ENCODE measurements around the gene KLK8. TPM values are rescaled to one million over a fixed set of nuclear protein-coding genes. Genes with fewer than 3 reads are reported as not detected.

The KLK8 gene, protein sequence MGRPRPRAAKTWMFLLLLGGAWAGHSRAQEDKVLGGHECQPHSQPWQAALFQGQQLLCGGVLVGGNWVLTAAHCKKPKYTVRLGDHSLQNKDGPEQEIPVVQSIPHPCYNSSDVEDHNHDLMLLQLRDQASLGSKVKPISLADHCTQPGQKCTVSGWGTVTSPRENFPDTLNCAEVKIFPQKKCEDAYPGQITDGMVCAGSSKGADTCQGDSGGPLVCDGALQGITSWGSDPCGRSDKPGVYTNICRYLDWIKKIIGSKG
- not detected in 2 replicates for total RNA-seq (2014; rRNA removed; shearing (Covaris generic))

DNA sequence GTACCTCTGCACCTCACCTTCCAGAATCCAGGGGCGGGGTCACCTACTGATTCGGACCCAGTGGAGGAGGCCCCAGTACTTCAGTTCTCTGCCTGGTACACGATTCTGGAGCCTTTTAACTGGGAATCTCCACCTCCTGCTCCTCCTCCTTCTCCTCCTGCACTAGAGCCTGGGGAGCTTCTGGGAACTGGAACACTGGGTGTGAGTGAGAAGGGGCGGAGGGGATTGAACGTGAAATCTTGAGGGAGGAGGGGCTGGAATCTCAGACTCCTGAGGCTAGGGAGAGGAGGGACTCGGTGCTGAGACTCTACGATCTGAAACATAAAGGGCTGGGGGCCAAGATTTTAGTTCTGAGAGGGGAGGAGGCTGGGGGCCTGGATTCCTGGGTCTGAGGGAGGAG is at the start of gene KLK8:
KLK8 (minus strand) TSS at position 90 of the 400 bp plus-strand sequence. CDS start 437 bp downstream, outside the sequence.
- no peak for DNase-seq (ENCODE audit: low read depth)

DNA sequence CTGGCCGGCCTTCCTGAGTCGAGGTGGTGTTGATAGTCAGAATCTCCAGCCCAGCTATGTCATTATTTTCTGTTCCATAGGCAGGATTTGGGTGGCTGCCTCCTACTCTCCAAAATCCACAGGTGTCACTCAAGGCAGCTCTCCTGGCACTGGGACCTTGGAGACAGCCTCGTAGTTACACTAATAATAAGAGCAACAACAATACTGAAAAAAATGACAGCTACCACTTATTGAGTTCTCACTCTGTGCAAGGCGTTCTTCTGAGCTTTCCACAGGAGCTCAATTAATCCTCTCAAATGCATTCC is 45.6 kb upstream of the KLK8 start:
- no peak for DNase-seq (ENCODE audit: low read depth)

DNA sequence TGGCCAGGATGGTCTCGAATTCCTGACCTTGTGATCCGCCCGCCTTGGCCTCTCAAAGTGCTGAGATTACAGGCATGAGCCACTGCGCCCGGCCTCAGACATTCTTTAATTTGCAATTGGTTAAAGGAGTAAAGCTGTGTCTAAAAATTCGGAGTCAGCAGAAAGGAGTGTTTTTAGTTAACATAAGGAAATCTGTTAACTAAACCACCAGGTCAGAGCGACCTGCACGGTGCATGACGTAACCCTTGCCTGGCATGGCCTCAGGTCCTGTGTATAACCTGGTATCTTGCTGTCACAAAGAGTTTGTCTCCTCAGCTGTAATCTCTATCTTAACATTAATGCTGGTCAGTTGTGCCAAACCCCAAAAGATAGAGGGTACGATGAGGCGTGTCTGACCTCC is 42.9 kb upstream of the KLK8 start:
- DNase-seq (ENCODE audit: low read depth): no peak

DNA sequence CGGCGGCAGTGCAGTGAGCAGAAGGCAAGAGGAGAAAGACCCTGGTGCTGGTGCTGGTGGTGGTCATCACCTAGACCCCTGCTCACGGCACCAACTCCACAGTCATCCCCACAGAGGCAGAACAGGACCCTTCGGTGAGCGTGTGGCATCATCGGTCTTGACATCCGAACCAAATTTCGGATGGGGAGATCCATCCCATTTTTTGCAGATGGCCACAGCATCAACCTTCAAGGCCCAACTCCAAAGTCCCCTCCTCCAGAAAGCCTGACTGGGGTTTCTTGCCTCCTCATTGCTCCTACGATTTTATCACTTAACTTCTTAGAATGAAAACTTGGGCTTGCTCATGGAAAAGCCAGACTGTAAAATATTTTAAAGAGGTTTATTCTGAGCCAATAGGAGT is 42.1 kb upstream of the KLK8 start:
- DNase-seq (ENCODE audit: low read depth): no peak

DNA sequence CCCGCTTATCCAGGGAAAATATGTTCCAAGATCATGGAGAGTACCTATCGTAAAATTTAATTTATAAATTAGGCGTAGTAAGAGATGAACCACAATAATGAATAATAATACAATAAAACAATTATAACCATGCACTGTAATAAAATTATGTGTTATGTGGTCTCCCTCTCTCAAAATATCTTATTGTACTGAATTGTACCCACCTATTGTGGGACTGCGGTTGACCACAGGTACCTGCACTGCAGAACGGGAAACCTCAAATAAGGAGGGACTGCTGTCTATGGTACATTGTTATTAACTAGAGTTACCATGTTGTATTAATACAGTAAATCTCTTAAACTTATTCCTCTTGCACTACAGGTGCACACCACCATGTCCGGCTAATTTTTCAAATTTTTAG is 38.7 kb upstream of the KLK8 start:
- no peak for DNase-seq (ENCODE audit: low read depth)

DNA sequence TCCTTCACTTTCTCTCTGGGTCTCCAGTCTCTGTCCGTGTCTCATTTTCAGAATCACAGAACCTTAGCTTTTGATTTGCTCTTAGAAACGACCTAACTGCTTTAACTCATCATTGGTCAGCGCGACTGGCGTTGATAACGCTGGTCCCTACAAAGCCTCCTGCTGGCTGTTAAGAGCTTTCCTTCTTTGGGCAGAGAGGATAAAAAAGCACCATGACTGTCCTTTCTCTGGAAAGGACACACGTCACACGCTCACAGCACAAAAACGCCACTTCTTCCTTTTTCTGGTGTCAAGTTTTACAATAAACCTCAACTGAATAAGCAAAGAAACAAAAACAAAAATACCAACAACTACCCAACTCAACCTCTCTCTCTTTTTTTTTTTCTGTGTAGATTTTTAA is 35.1 kb upstream of the KLK8 start:
- peak; percentile 25 for DNase-seq (ENCODE audit: low read depth)

DNA sequence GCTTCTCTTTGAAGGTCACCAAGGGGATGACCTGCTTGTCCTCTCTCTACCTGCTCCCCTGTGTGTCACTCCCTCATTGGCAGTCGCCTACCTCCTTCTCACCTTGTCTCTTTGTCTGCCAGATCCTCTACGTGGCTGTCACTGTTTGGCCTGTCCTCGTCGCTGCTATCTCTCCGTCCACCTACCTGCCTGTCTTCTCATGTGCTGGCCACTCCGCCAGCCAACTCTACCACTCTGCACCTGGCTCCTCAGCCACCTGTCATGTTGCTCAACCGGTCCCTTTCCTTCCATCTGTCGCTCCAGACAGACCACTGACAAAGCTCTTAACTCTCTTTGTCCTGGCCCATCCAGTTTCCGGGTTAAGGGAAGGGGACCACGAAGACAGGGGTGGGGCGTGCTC is 33.3 kb upstream of the KLK8 start, which contains the start of gene KLK12:
KLK12 (minus strand) TSS at position 299 of the 400 bp plus-strand sequence. CDS start 381 bp downstream, outside the sequence.
- DNase-seq (ENCODE audit: low read depth): no peak

DNA sequence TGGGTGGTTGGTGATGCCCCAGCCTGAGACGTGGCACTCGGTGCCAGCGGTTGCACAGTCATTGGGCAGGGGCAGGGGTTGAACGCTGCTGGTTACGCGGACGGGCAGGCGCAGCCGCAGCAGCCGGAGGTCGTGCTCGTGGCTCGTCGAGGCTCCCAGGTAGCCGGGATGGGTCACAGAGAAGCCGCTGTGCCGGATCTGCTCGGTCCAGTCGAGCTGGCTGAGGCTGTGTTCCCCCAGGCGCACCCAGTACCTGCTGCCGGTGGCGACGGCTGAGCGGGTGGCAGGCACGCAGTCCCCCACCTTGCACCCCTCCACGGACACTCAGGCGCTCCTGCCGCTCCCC is 30.4 kb upstream of the KLK8 start:
- DNase-seq (ENCODE audit: low read depth): no peak

DNA sequence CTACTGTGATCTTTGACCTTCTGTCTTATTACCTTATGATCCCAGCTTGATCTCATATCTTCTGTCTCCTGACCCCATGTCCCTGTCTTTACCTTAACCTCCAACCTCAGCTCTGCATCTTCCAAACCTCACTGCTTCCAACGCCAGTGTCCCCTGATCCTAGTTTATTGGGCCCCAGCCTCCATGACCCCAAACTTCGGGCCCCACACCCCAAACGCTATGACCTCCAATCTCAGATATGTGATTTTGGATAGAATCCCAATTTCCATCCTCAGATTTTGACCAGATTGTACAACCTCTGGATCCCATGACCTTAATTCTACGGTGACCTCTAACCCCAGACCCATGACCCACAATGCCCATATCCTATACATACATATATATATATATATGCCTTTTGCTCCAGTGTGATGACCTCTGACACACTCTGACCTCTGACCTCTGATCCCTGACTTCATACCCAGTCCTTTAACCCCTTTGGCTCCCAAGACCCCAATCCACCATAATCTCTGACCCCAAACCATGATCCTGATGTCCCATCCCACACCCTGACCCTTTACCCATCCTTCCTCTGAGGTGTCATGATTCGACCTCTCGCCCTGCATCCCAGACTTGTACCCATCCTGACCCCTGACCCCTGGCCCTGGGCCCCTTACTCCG is 29.9 kb upstream of the KLK8 start:
- no peak for DNase-seq (ENCODE audit: low read depth)

DNA sequence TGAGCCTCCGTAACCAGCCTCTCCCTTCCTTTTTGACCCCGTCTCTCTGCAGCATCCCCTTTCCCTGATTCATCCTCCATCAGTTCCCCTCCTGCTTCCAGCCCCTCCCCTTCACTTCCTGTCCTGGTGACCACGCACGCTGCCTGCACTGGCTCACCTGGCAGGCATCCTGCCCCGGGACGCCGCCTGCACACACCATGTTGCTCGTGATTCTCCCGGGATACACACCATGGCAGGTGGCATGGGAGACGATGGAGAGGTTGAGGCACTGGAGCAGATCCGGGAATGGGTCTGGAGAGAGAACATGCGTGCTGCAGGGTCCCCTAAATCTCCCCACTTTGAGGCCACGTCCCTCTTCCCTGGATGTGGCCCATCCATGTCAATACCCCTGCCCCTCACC is 29.2 kb upstream of the KLK8 start:
- peak; percentile 21 for DNase-seq (ENCODE audit: low read depth)

DNA sequence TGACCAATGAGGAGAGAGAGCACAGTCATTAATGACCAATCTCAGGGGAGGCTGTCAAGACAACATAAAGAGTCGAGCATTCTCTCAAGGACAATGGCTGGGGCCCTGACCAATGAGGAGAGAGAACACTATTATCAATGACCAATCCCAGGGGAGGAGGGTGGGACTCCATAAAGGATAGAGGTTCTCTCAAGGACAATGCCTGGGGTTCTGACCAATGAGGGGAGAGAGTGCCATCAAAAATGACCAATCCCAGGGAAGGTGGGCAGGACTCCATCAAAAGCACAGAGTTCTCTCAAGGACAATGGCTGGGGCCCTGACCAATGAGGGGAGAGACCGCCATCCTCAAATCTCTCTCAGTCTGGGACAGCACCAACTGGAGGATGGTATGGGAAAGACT is 28.3 kb upstream of the KLK8 start:
- peak; percentile 20 for DNase-seq (ENCODE audit: low read depth)

DNA sequence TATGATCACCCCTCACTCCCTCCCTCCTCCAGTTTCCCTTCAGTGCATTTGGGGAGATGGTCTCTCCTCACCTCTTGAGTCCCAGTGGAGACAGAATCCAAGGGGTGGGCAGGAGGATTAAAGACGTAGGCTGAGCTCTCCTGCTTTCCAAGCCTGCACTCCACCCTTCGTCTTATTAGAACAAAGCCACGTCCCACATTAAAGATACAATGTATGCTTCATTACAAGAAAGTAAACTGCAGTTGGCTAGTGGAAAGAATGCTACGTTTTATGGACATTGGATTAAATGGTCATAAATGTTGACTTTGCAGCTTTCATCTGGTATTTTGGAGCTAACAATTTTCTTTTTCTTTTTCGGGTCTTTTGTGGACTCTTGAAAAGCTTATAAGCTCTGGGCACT is 26.5 kb upstream of the KLK8 start:
- no peak for DNase-seq (ENCODE audit: low read depth)

DNA sequence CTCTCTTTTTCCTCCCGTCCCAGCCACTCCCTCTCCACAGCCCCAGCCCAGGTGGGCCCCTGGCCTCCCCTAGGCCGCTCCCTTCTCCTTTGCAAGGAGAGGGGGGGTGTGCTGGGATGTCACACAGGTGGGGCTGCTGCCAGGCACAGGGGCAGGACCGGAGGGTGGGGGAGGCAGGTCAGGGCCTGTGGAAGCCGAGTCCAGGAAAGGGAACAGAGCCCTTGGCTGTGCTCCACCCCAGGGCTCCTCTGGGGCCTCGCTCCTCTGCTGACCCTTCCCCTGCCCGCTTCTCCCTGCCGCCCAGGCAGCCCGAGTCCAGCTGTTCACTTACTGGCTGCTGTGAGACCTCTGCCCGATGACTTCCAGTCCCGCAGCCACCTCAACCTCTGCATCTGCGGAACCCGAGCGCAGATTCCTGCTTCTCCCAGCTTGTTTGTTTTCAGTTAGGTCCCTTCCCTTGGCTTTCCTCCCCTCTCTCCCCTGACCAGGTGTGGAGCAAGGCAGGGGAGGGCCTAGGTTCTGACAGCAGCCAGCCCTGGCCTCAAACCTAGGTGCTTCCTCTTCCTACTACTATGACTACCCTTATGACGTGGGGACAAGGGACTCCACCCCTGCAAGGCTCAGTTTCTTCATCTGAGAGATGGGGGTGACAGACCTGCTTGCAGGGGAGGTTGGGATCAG is 25.9 kb upstream of the KLK8 start:
- no peak for DNase-seq (ENCODE audit: low read depth)

DNA sequence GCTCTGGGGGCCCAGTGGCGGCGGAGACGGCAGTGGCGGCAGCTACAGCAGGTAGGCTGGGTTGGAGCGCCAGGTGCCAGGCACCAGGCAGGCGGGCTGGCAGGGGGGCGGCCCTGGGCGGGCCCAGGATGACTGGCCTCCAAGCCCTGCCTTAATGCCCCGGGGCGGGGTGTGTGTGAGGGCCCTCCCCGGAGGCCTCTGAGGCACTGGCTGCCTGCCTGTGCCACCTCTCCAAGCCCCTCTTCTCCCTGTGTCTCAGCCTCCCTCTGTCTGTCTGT is 25.1 kb upstream of the KLK8 start, which contains the start of gene KLK11:
KLK11 (minus strand) TSS at position 63 of the 278 bp plus-strand sequence. CDS start 985 bp downstream, outside the sequence.
- peak; percentile 39 for DNase-seq (ENCODE audit: low read depth)

DNA sequence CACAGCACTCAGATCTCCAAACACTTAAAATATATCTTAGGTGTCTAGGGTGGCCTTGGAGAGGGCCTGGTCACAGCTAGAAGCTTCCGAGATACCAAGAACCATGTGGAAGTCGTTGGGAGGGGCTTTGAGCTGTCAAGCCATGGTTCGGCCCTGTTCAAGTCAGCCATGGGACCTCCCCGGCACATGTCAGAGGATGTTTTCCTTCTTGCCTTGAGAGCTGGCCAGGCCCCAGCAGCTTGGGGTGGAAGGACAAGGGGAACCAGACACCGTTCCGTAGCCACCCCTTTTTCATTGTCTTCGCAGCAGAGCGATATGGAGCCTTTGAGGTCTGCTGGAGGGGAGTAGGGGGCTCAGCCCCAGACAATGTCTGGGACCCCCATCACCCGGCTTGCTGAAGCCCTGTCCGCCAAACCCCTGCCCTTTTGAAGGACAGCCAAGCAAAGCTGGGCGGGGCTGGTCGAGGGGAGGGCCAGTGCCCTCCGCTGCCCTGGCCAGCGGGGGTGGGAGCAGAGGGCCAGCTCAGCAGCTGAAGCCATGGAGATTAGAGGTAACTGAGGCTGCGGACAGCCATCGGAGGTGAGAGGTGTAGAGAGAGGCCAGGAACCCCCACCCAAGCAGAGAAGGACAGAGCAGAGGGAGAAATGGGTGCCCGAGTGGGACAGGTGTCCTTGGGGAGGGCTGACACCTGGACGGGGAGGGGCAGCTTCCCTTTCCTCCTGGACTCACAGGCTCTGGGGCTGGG is 24.6 kb upstream of the KLK8 start:
- DNase-seq (ENCODE audit: low read depth): no peak

DNA sequence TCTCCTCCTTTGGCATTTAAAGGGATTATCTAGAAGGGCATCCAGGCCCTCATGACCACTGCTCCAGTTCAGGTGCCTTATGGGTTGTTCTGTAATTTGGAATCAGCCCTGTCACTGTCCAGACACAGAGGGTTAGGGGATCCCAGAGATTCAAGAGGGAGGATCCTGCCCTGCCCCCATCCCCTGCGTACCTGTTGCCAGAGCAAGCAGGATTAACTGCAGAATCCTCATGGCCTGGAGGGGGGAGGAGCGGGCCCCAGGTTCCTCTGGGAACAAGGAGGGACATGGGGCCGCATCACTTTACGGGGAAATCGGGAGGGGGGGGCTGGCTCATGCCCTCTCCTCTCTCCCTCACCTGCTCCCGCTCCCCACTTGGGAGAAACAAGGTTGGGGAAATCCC is 24.0 kb upstream of the KLK8 start:
- DNase-seq (ENCODE audit: low read depth): no peak

DNA sequence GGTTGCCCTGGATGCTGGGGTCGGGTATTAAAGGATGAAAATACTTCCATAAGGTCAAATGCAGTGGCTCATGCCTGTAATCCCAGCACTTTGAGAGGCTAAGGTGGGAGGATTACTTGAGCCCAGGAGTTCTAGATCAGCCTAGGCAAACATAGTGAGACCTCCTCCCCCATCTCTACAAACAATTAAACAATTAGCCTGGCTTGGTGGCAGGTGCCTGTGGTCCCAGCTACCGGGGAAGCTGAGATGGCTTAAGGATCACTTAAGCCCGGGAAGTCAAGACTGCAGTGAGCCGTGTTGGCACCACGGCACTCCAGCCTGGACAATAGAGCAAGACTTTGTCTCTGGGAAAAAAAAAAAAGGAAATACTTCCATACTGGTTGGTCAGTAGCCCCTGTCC is 23.5 kb upstream of the KLK8 start:
- no peak for DNase-seq (ENCODE audit: low read depth)

DNA sequence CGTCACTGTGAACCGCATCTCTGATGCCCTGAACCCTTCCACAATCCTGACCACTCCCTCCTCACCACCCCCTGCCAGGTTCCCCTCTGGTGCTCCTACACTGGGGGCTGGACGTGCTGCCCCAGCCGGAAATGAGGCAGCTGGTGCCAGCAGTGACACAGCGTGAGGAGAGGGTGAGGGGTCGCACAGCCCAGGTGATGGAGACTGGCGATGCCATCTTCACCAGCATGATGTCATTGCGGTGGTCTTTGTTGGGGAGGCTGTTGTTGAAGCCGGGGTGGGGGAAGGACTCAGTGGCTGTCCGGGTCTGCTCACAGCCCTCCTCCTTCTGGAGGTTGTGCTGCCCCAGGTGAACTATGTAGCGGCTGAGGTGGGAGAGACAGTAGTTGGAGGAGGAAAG is 22.5 kb upstream of the KLK8 start:
- no peak for DNase-seq (ENCODE audit: low read depth)

DNA sequence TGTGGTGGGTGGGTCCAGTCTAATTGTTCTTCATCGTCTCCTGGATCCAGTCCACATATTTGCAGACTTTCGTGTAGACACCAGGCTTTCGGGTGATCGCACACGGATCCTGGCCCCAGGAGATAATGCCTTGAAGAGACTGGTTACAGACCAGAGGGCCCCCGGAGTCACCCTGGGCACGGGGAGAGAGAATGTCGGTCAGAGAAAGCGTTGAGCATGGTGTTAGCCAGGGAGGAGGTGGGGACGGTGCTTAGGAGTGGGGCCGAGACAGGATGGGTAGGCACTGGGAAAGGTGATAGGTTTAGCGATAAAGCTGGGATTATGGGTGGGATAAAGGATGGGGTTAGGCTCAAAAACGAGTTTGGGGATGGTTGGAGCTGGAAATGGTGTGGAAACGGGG is 21.1 kb upstream of the KLK8 start:
- no peak for DNase-seq (ENCODE audit: low read depth)

DNA sequence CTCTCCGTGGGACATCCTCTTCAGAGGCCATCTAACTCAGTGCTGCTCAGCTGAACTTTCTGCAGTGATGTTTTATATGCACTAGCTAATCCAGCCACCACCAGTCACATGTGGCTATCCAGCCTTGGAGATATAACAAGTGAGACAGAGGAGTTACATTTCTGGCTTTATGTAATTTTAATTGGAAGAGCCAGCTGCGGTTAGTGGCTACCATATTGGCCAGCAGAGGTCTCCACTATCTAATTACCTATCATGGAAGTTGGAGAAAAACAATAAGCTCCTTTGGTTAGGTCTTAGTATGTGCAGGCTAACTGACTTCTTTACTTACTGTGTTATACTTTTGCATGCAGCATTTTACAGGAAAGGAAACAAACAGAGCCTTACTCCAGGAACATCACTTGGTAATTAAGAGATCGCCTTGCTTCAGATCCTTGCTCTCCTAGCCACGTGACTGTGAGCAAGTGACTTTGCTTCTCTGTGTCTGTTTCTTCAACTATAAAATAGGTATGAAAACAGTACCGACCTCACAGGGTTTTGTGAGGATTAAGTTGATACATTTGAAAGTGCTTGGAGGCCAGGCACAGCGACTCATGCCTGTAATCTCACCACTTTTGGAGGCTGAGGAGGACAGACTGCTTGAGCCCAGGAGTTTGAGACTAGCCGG is 19.7 kb upstream of the KLK8 start:
- DNase-seq (ENCODE audit: low read depth): peak; percentile 66

DNA sequence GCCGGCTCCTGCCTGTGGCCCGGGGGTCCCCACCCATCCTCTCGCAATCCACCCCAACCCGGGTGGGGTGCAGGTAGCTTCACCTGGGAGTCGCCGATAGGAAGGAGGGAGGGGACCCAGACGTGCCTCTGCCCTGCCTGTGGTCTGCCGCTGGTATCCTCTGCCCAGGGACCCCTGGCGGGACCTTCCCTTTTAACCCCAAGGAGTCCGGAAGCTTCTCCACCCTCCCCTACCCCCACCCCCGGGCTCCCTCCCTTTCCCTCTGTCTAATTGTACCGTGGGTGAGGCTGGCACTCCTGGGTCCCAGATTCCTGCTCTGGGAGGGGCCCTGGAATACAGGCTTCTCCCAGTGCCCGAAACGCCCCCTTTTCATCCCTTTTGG is 18.1 kb upstream of the KLK8 start, which contains the start of gene KLK10:
KLK10 (minus strand) TSS at position 166 of the 382 bp plus-strand sequence. CDS start 579 bp downstream, outside the sequence.
- DNase-seq (ENCODE audit: low read depth): no peak

All from Daoy (cell line).